Fibroblast of skin of back (primary cell): ENCODE results near the gene PGAP3.
"Not testable (repeated sequence)": the region's sequence is repeated elsewhere in the genome, so short reads cannot be mapped to it uniquely, and the experiment has no call there.

Source experiments
- DNase-seq: peaks from one replicate; pipeline ENCODE4 v3.0.0-alpha.2; 2013

PGAP3 gene

GRCh38 chr17:39715375-39716072 lies 27.7 kb upstream of the PGAP3 start:
- no peak for DNase-seq

DNA sequence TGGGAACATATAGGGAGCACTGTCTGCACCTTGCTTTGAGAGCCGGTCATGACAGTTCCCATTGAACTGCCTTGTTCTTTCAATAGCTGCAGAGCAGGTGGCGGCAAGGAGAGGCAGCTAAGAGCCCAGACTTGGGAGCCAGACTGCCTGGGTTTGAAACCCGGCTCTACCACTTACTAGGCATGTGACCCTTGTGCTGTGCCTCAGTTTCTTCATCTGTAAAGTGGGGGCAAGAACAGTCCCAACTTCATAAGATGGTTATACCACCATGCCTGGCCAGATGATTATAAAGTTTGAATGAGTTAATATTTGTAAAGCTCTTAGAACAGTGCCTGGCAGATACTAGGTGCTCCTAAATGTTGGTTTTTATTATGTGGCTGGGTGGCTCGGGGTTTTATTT lies 26.4 kb upstream of the PGAP3 start:
- DNase-seq: no peak

DNA sequence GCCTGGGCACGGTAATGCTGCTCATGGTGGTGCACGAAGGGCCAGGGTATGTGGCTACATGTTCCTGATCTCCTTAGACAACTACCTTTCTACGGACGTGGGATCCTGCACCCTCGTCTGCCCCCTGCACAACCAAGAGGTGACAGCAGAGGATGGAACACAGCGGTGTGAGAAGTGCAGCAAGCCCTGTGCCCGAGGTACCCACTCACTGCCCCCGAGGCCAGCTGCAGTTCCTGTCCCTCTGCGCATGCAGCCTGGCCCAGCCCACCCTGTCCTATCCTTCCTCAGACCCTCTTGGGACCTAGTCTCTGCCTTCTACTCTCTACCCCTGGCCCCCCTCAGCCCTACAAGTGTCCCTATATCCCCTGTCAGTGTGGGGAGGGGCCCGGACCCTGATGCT lies 24.0 kb upstream of the PGAP3 start:
- no peak for DNase-seq

DNA sequence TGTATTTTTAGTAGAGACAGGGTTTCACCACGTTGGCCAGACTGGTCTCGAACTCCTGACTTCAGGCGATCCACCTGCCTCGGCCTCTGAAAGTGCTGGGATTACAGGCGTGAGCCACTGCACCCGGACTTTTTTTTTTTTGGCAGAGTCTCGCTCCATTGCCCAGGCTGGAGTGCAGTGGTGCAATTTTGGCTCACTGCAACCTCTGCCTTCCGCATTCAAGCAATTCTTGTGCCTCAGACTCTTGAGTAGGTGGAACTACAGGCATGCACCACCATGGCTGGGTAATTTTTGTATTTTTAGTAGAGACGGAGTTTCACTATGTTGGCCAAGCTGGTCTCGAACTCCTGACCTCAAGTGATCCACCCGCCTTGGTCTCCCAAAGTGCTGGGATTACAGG lies 23.2 kb upstream of the PGAP3 start:
- not testable (repeated sequence) for DNase-seq

GRCh38 chr17:39709998-39710964 lies 22.4 kb upstream of the PGAP3 start:
- DNase-seq: no peak

DNA sequence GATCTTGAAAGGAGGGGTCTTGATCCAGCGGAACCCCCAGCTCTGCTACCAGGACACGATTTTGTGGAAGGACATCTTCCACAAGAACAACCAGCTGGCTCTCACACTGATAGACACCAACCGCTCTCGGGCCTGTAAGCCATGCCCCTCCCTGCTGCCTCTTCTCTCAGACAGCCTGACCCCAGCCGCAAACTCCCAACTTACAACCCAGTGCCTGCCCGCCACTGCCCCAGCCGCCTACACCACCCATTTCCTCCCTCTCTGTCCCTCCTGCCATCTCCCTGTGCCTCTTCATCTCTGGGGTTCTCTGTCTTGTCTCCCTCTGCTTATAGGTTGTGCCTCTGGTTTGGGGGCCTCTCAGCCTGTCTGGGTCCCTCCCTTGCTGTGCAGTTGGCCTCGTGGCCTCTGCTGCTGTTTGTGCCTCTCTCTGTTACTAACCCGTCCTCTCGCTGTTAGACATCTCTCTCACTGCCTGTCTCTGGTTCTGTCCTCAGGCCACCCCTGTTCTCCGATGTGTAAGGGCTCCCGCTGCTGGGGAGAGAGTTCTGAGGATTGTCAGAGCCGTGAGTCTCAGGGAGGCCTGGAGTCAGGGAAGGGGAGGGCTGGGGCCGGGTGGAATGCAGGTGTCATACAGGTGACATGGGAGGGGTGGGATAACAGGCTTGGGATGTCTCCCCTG lies 21.6 kb upstream of the PGAP3 start:
- no peak for DNase-seq

DNA sequence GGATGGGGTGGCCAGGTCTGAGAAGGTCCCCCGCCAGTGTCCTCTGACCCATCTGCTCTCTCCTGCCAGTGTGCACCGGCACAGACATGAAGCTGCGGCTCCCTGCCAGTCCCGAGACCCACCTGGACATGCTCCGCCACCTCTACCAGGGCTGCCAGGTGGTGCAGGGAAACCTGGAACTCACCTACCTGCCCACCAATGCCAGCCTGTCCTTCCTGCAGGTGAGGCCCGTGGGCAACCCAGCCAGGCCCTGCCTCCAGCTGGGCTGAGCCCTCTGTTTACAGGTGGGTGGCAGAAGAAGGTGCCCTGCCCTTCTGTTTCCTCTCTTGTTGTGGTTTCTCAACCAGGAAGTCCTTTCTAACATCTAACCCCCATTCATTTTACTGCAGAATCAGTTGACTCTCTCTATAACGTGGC lies 19.1 kb upstream of the PGAP3 start:
- DNase-seq: no peak

- no peak for DNase-seq
Observed at GRCh38 chr17:39706383-39706782, 18.5 kb upstream of the PGAP3 start.

- no peak for DNase-seq
Observed at GRCh38 chr17:39705786-39706348, 18.0 kb upstream of the PGAP3 start.

DNA sequence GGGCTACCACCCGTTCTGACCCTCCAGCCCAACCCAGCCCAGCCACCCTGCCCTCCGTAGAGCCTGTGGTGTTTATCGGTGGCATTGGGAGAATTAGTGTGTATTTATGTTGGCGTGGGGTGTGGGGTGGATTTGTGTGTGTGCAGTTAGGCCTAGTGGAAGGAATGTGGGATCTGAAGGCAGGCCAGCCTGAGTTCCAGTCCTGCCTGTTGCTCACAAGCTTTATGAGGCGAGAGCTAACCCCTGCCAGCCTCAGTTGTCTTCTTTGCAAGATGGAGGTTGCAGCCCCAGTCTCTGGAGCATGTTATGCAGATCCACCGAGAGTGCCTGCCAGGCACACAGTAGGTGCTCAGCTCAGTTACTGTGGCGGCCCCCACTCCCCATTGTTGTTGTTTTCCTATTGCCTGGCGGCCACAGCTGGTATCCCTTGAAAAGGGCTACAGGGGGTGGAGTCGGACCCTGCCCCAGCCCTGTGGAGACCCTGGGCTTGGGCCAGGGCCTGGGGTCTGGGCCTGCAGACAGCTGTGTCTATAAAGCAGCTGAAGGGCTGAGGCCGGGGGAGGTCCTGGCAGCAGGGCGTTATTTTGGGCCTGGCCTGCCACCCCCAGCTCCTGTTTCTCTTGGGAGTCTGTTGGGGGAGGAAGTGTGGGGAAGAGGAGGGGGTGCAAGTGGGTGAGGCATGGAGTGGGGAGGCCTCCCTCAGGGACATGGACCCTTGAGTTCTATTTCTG lies 17.1 kb upstream of the PGAP3 start:
- peak; percentile 33 for DNase-seq

DNA sequence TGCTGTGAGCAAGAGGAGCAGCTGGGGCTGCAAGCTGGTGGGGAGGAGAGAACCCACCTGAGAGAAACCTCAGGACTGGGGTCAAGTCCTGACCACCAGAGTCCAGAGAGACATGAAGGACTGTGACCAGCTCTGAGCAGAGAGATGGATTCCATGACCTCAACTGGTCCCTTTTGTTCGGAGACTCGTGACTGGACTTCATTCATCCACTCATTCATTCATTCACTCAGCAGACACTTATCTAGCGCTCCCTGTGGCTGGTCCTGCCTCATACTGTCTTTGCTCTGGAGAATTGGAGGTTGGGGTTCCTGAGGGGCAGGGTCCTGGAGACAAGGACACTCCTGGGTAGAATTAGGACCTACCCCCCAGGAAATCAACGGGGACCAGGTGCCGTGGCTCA lies 16.1 kb upstream of the PGAP3 start:
- no peak for DNase-seq

- no peak for DNase-seq
Observed at GRCh38 chr17:39702901-39703893, 15.3 kb upstream of the PGAP3 start.

DNA sequence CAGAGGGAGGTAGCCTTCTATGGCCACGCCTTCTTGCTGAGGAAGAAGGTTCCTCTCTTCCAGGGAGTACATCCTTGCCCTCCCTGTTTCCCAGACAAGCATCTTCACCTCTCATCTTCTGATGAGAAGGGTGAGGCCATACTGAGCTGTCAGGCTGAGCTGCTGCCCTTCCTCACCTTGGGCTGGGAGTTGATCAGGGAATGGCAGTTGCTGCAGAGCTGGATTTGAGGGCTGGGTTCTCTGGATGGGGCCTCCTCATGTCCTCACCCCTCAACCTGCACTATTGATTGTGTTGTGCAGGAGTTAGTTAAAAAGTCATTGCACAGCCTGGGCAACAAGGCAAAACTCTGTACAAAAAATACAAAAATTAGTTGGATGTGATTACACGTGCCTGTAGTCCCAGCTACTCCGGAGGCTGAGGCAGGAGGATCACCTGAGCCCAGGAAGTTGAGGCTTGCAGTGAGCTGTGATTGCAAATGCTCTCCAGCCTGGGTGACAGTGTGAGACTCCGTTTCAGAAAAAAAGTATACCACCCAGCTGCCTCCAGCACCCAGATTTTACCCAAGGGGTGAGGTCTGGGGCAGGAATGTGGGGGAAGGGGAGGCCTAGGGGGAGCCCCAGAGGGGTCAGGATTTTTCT lies 14.0 kb upstream of the PGAP3 start:
- no peak for DNase-seq

DNA sequence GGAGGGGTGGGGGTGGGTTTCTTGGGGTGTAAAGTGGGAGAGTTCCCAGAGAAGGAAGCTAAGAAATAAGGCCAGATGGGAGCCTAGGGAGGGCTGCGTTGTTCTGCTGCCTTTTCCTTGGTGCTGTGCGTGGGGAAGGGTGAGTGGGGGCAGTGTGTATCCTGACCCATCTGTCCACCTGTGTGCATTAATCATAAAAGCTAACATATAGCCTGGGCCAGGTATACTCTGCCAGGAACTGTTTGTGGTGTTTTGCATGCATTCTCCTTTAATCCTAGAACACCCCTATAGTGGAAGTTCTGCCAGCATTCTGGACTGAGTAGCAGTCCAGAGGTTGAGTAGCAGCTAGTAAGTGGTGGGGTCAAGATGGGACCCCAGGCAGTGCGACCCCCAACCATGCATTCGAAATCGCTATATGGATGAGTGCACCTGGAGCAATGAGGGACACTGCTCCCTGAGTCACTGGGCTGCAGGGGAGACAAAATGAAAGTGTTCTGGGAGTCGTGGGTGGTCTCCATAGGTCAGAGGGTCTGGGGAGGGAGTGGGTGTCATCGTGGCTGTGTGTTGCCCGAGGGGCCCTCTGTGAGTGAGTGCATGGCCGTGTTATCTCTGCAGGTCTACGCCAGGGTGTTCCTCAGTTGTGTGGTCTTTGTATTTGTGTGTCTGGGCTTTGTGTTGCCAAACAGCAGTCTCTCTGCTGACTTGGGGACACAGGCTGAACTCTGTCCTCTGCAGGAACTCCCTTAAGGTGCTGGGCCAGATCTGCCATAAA lies 13.3 kb upstream of the PGAP3 start:
- DNase-seq: no peak

DNA sequence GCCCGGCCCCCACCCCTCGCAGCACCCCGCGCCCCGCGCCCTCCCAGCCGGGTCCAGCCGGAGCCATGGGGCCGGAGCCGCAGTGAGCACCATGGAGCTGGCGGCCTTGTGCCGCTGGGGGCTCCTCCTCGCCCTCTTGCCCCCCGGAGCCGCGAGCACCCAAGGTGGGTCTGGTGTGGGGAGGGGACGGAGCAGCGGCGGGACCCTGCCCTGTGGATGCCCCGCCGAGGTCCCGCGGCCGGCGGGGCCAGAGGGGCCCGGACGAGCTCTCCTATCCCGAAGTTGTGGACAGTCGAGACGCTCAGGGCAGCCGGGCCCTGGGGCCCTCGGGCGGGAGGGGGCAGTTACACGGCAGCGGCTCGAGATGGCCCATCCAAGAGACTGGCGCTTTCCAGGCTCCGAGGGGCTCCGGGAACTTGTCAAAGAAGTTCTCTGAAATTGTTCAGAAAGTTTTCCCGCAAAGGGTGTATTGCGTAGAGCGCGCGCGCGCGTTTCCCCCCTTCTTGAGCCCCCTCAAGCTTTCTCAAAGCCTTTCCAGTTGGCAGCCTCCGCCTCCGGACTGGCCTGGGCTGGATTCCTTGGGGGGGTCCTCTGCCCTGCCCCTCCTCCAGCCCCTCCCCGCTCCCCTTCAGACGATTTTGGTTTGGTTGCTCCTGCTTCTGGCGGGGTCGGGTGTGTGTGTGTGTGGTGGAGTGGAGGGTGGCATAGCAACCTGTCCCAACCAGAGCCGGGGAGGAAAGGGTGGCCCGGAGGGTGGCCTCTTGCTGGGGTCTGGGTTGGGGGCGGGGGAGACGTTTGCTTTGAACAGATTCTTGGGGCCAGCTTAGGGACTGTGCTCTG lies 12.5 kb upstream of the PGAP3 start:
- DNase-seq: peak; percentile 28

DNA sequence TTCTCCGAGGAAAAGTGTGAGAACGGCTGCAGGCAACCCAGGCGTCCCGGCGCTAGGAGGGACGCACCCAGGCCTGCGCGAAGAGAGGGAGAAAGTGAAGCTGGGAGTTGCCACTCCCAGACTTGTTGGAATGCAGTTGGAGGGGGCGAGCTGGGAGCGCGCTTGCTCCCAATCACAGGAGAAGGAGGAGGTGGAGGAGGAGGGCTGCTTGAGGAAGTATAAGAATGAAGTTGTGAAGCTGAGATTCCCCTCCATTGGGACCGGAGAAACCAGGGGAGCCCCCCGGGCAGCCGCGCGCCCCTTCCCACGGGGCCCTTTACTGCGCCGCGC lies 11.9 kb upstream of the PGAP3 start, which contains the start of gene ERBB2:
TSS of gene ERBB2 (plus strand) at position 247 of the 330 bp plus-strand sequence. CDS start 175 bp downstream, outside the sequence.
- DNase-seq: peak; percentile 85

DNA sequence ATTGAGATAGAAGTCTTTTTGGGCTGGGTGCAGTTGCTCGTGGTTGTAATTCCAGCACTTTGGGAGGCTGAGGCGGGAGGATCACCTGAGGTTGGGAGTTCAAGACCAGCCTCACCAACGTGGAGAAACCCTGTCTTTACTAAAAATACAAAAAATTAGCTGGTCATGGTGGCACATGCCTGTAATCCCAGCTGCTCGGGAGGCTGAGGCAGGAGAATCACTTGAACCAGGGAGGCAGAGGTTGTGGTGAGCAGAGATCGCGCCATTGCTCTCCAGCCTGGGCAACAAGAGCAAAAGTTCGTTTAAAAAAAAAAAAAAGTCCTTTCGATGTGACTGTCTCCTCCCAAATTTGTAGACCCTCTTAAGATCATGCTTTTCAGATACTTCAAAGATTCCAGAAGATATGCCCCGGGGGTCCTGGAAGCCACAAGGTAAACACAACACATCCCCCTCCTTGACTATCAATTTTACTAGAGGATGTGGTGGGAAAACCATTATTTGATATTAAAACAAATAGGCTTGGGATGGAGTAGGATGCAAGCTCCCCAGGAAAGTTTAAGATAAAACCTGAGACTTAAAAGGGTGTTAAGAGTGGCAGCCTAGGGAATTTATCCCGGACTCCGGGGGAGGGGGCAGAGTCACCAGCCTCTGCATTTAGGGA lies 11.4 kb upstream of the PGAP3 start:
- not testable (repeated sequence) for DNase-seq

- no peak for DNase-seq
Observed at GRCh38 chr17:39697961-39698360, 10.1 kb upstream of the PGAP3 start.
